A549 treated with CORT108297 at 1 μM for 4 hours (cell line): ENCODE data around the gene MACC1. TPM values are rescaled to one million over a fixed set of nuclear protein-coding genes. Genes with fewer than 3 reads are reported as not detected.

ENCODE experiments used
- total RNA-seq: library from RNA; stranded (reverse); fragments of 200-300 nt; extraction: Qiagen RNA extraction; gene quantifications from 5 replicates; pipeline ENCODE4 v1.2.3, GENCODE V29; 2022

The MACC1 gene
- not detected in 5 replicates for total RNA-seq

GRCh38 chr7:20217193-20217948 lies at the start of gene MACC1:
TSS of gene MACC1 (minus strand) at chr7:20217384. CDS start at chr7:20161862, 55,522 bp downstream.

Other genes with a start within 250 kb of the MACC1 start
- gene ITGB8, start 113.5 kb upstream of the MACC1 start, total RNA-seq = 0.65 to 1.3 TPM (median 0.97 TPM) in 5 replicates